ENCODE data around the gene MUC21.
"Not testable (repeated sequence)": the region's sequence is repeated elsewhere in the genome, so short reads cannot be mapped to it uniquely, and the experiment has no call there.

The MUC21 gene

GRCh38 chr6:30970946-30971345 is 12.6 kb upstream of the MUC21 start:
- DNase-seq, result no peak

GRCh38 chr6:30972816-30973215 is 10.7 kb upstream of the MUC21 start:
- DNase-seq, result no peak

- no peak for DNase-seq
Observed at GRCh38 chr6:30974490-30975252, 8.8 kb upstream of the MUC21 start.

- DNase-seq, result no peak
Observed at GRCh38 chr6:30979141-30979540, 4.4 kb upstream of the MUC21 start.

GRCh38 chr6:30979690-30980089 is 3.8 kb upstream of the MUC21 start:
- DNase-seq, result no peak

- DNase-seq, result no peak
Observed at GRCh38 chr6:30981942-30982772, 1.4 kb upstream of the MUC21 start.

- no peak for DNase-seq
Observed at GRCh38 chr6:30985490-30985889, 2.0 kb downstream of the MUC21 start.

GRCh38 chr6:30987304-30987703 is 3.8 kb downstream of the MUC21 start:
- no peak for DNase-seq

- DNase-seq, result no peak
Observed at GRCh38 chr6:30988209-30988825, 4.8 kb downstream of the MUC21 start.

GRCh38 chr6:30990422-30991086 is 7.0 kb downstream of the MUC21 start:
- no peak for DNase-seq

- DNase-seq, result no peak
Observed at GRCh38 chr6:30991891-30992290, 8.4 kb downstream of the MUC21 start.

- DNase-seq, result no peak
Observed at GRCh38 chr6:30997301-30997700, 13.8 kb downstream of the MUC21 start.

GRCh38 chr6:30998785-30999184 is 15.3 kb downstream of the MUC21 start:
- no peak for DNase-seq

GRCh38 chr6:31000067-31000860 is 16.7 kb downstream of the MUC21 start:
- not testable (repeated sequence) for DNase-seq

GRCh38 chr6:31001281-31001888 is 17.9 kb downstream of the MUC21 start:
- DNase-seq, result no peak

- no peak for DNase-seq
Observed at GRCh38 chr6:31002471-31002870, 19.0 kb downstream of the MUC21 start.

- DNase-seq, result no peak
Observed at GRCh38 chr6:31004794-31005193, 21.3 kb downstream of the MUC21 start.

- DNase-seq, result no peak
Observed at GRCh38 chr6:31005249-31006020, 21.9 kb downstream of the MUC21 start.

- DNase-seq, result no peak
Observed at GRCh38 chr6:31007694-31008093, 24.2 kb downstream of the MUC21 start.

GRCh38 chr6:31008165-31008564 is 24.6 kb downstream of the MUC21 start:
- DNase-seq, result no peak

GRCh38 chr6:31009731-31010130 is 26.2 kb downstream of the MUC21 start:
- no peak for DNase-seq
